IMR-90 (cell line): Measurements from ENCODE around the gene PALLD. TPM values are rescaled to one million over a fixed set of nuclear protein-coding genes. Genes with fewer than 3 reads are reported as not detected.

ENCODE experiments used
- ATAC-seq: fragments of 200-7000 bp; cut with Tn5 transposase; 2 replicates; pipeline ENCODE4 v1.9.1; 2020; ENCODE audit warnings: low read depth, mild to moderate bottlenecking, moderate library complexity
- BruUV-seq: library from RNA; stranded (reverse); fragments of 400-500 nt; replicated peaks from 2 replicates; lab custom pipeline; 2021; lab: Mats Ljungman, UMichigan
- CTCF ChIA-PET: fragments of 300-600 bp; formaldehyde crosslinking; extraction: SDS; loops from one replicate; lab custom pipeline; 2021; ENCODE audit warnings: antibody characterized with exemption; lab: Yijun Ruan, JAX
- POLR2A ChIA-PET: fragments of 300-600 bp; sonication (Branson Sonifier 250); formaldehyde crosslinking; loops from one replicate; lab custom pipeline; 2022; ENCODE audit warnings: antibody characterized with exemption; ENCODE audit not compliant: unreplicated experiment; lab: Charles Lee
- DNase-seq: peaks from one replicate; pipeline ENCODE4 v3.0.0; 2013
- H2AFZ ChIP-seq: replicated peaks from 2 replicates; pipeline ENCODE3; 2013; ENCODE audit warnings: low read length, mild to moderate bottlenecking; ENCODE audit not compliant: poor library complexity
- H2AK5ac ChIP-seq: 2 replicates; pipeline ENCODE4 v1.6.1; 2013; ENCODE audit warnings: low read depth, low read length, inconsistent platforms
- H2AK9ac ChIP-seq: replicated peaks from 2 replicates; pipeline ENCODE3; 2013; ENCODE audit warnings: mild to moderate bottlenecking, low read depth, low read length, moderate library complexity; ENCODE audit not compliant: poor library complexity
- H2BK120ac ChIP-seq: 2 replicates; pipeline ENCODE4 v1.6.1; 2013; ENCODE audit warnings: low read depth, low read length, inconsistent platforms
- H2BK15ac ChIP-seq: 3 replicates; pipeline ENCODE4 v1.6.1; 2013; ENCODE audit warnings: low read depth, low read length, inconsistent platforms
- H2BK20ac ChIP-seq: 2 replicates; pipeline ENCODE4 v1.6.1; 2013; ENCODE audit warnings: low read depth, mild to moderate bottlenecking, inconsistent platforms, low read length, moderate library complexity
- H2BK5ac ChIP-seq: 2 replicates; pipeline ENCODE4 v1.6.1; 2013; ENCODE audit warnings: mild to moderate bottlenecking, low read depth, low read length, inconsistent platforms; ENCODE audit not compliant: poor library complexity, severe bottlenecking
- H3K14ac ChIP-seq: replicated peaks from 2 replicates; pipeline ENCODE4 v1.6.1; 2013; ENCODE audit warnings: low read depth, low read length, inconsistent platforms
- H3K18ac ChIP-seq: 2 replicates; pipeline ENCODE4 v1.6.1; 2013; ENCODE audit warnings: low read depth, low read length, control low read depth
- H3K23ac ChIP-seq: 2 replicates; pipeline ENCODE4 v1.6.1; 2013; ENCODE audit warnings: low read depth, low read length, inconsistent platforms
- H3K27ac ChIP-seq: 2 replicates; pipeline ENCODE4 v1.5.1; 2013; ENCODE audit warnings: mild to moderate bottlenecking, control low read depth, low read length; ENCODE audit not compliant: insufficient read depth
- H3K27me3 ChIP-seq: 2 replicates; pipeline ENCODE4 v1.6.1; 2013; ENCODE audit warnings: low read length; ENCODE audit not compliant: control insufficient read depth, insufficient read depth
- H3K36me3 ChIP-seq: 2 replicates; pipeline ENCODE4 v1.6.1; 2013; ENCODE audit warnings: low read length, mixed read lengths; ENCODE audit not compliant: control insufficient read depth, insufficient read depth
- H3K4ac ChIP-seq: 2 replicates; pipeline ENCODE4 v1.6.1; 2013; ENCODE audit warnings: low read depth, low read length, inconsistent platforms
- H3K4me1 ChIP-seq: 2 replicates; pipeline ENCODE4 v1.6.1; 2013; ENCODE audit warnings: low read length, mixed read lengths; ENCODE audit not compliant: control insufficient read depth, insufficient read depth
- H3K4me2 ChIP-seq: 2 replicates; pipeline ENCODE4 v1.6.1; 2013; ENCODE audit warnings: low read depth, mild to moderate bottlenecking, control low read depth, low read length, moderate library complexity
- H3K4me3 ChIP-seq: 2 replicates; pipeline ENCODE4 v1.5.1; 2013; ENCODE audit warnings: low read depth, mild to moderate bottlenecking, control low read depth, low read length, moderate library complexity; ENCODE audit not compliant: insufficient read depth
- H3K56ac ChIP-seq: 2 replicates; pipeline ENCODE4 v1.6.1; 2013; ENCODE audit warnings: low read length, inconsistent platforms; ENCODE audit not compliant: insufficient read depth; ENCODE audit errors: extremely low read depth
- H3K79me1 ChIP-seq, 2 experiments: 2 replicates each; pipeline ENCODE4 v1.6.1; 2013; ENCODE audit warnings: low read length in 2 of 2, inconsistent platforms in 1 of 2, low read depth in 1 of 2
- H3K9ac ChIP-seq: 2 replicates; pipeline ENCODE4 v1.6.1; 2013; ENCODE audit warnings: low read depth, low read length, control low read depth
- H3K9me1 ChIP-seq: 2 replicates; pipeline ENCODE4 v1.6.1; 2013; ENCODE audit warnings: low read length, inconsistent platforms; ENCODE audit not compliant: insufficient read depth
- H3K9me3 ChIP-seq: 2 replicates; pipeline ENCODE4 v1.6.1; 2013; ENCODE audit warnings: low read length; ENCODE audit not compliant: control insufficient read depth, insufficient read depth
- H4K20me1 ChIP-seq: 2 replicates; pipeline ENCODE4 v1.6.1; 2013; ENCODE audit warnings: low read length, inconsistent platforms; ENCODE audit not compliant: insufficient read depth
- H4K5ac ChIP-seq: 2 replicates; pipeline ENCODE4 v1.6.1; 2013; ENCODE audit warnings: mild to moderate bottlenecking, low read depth, low read length, control low read depth
- H4K8ac ChIP-seq, 2 experiments: 2 replicates each; pipeline ENCODE4 v1.6.1; 2013; ENCODE audit warnings: low read depth in 2 of 2, low read length in 2 of 2, control low read depth in 1 of 2, inconsistent platforms in 1 of 2
- H4K91ac ChIP-seq: 2 replicates; pipeline ENCODE4 v1.6.1; 2013; ENCODE audit warnings: low read depth, low read length, inconsistent platforms; ENCODE audit not compliant: insufficient read depth
- CEBPB ChIP-seq: IDR thresholded peaks from 2 replicates; pipeline ENCODE4 v1.6.1; 2012; ENCODE audit warnings: low read depth, low read length, improper control_type of control experiment
- MAFK ChIP-seq: IDR thresholded peaks from 2 replicates; pipeline ENCODE4 v1.6.1; 2012; ENCODE audit warnings: low read depth, low read length, improper control_type of control experiment
- MXI1 ChIP-seq: IDR thresholded peaks from 2 replicates; pipeline ENCODE4 v1.6.1; 2012; ENCODE audit warnings: low read depth, mild to moderate bottlenecking, low read length, moderate library complexity, borderline replicate concordance
- NFE2L2 ChIP-seq: fragments of 150-350 bp; IDR thresholded peaks from 2 replicates; pipeline ENCODE4 v1.6.1; 2016; ENCODE audit warnings: low read depth, mild to moderate bottlenecking, low read length
- RCOR1 ChIP-seq: IDR thresholded peaks from 2 replicates; pipeline ENCODE4 v1.6.1; 2012; ENCODE audit warnings: mild to moderate bottlenecking, low read length, improper control_type of control experiment; ENCODE audit not compliant: insufficient replicate concordance
- dilution Hi-C: fragments of 300-500 bp; cut with HindIII; formaldehyde crosslinking; loops from one replicate; pipeline ENCODE4 v1.14.3; 2018; ENCODE audit warnings: low sequenced_read_pairs; ENCODE audit not compliant: unreplicated experiment
- in situ Hi-C: fragments of 300-500 bp; cut with MboI; formaldehyde crosslinking; loops from 3 replicates; pipeline ENCODE4 v1.14.3; 2019; ENCODE audit warnings: low sequenced_read_pairs, inconsistent platforms, mixed read lengths
- intact Hi-C: fragments of 100-400 bp; cut with micrococcal nuclease; formaldehyde crosslinking; loops from 2 replicates; pipeline ENCODE4 v1.10.0; 2022
- polyA plus RNA-seq, 3 experiments: library from polyadenylated mRNA; depleted of rRNA; stranded (reverse); fragments of >200 nt; gene quantifications; 2 replicates each; pipeline ENCODE4 v1.2.3, GENCODE V29; 2012; ENCODE audit warnings: low replicate concordance in 1 of 3
- total RNA-seq: library from RNA; depleted of rRNA; stranded (reverse); fragments of >200 nt; gene quantifications from 2 replicates; pipeline ENCODE4 v1.2.3, GENCODE V29; 2012

PALLD gene
- total and polyA plus RNA-seq, 2 of the 4 experiments (the other 2 are of a cell fraction): 91.0 to 91.9 TPM

GRCh38 chr4:168484626-168485025 lies 12.2 kb upstream of the PALLD start:
- Histone ChIP-seq H2AK9ac (no peak overlapping the region), H3K27me3 (no peaks in the 10 kb centered on the region), H3K14ac (no peak overlapping the region; the same call in 1 of the 2 replicates), H4K91ac (no peak overlapping the region), H3K9me3 (no peaks in the 10 kb centered on the region), H3K36me3 (no peaks in the 10 kb centered on the region), H3K4me2 (peak overlapping the region; percentile 17; the same call in 1 of the 2 replicates), H2BK20ac (peak overlapping the region; percentile 80; the same call in 1 of the 2 replicates), H3K9me1 (peaks cover 14% of the 10 kb centered on the region), H3K4me1 (peaks cover 20% of the 10 kb centered on the region), H2BK5ac (peak overlapping the region; percentile 92), H3K9ac (no peak overlapping the region), H2BK15ac (0 out of 3 replicates have a peak overlapping the region, but pooled peaks have one; percentile 80), H2AK5ac (no peak overlapping the region), H4K5ac (no peak overlapping the region), H3K18ac (no peak overlapping the region), H2AFZ (no peak overlapping the region), H3K4me3 (no peak overlapping the region), H4K20me1 (no peaks in the 10 kb centered on the region), H4K8ac (0 out of 4 replicates have a peak overlapping the region, but pooled peaks of 1 of the 2 experiments have one; percentile 10), H3K23ac (no peak overlapping the region), H3K56ac (no peak overlapping the region), H3K27ac (no peak overlapping the region; the same call in 1 of the 2 replicates), H2BK120ac (peak overlapping the region; percentile 80), H3K4ac (peak overlapping the region; percentile 67; the same call in 1 of the 2 replicates), H3K79me1 (peaks cover 0 to 3% of the 10 kb centered on the region in 2 experiments; a peak in 1 of 4 replicates)
- CTCF ChIA-PET: interaction anchor here (0.6 kb wide), 1 partner anchor 437 kb away, joined by 3 read pairs; no protein-coding TSS in a partner anchor
- POLR2A ChIA-PET: no interaction called here
- dilution Hi-C loops (no loop called here), in situ Hi-C loops (no loop called here), intact Hi-C loops (loop anchor here (10.0 kb wide), 1 partner anchor 300 kb away; no protein-coding TSS in a partner anchor)
- TF ChIP-seq RCOR1 (peak; percentile 43), NFE2L2 (no peak), MAFK (no peak), CEBPB (peak; percentile 86), MXI1 (no peak)
- ATAC-seq: peak; percentile 19
- no TSS peak for BruUV-seq
- peak; percentile 91 for DNase-seq
